Keratinocyte (primary cell): ENCODE results near the gene SPTBN4.

Experiments used
- CTCF ChIP-seq, 3 experiments: IDR thresholded peaks in 1 of 3; conservative IDR thresholded peaks in 1 of 3; optimal IDR thresholded peaks in 1 of 3; 2 replicates in 2 of 3; 3 replicates in 1 of 3; pipeline versions ENCODE3 to v1.5.1; 2011; ENCODE audit warnings: low read length in 3 of 3, mild to moderate bottlenecking in 3 of 3, moderate library complexity in 2 of 3, control low read depth in 1 of 3, inconsistent platforms in 1 of 3; ENCODE audit not compliant: insufficient read depth in 2 of 3; ENCODE audit errors: extremely low read depth in 1 of 3
- EZH2 ChIP-seq: IDR thresholded peaks from one replicate; pipeline ENCODE4 v1.6.1; 2012; ENCODE audit warnings: inconsistent platforms, mild to moderate bottlenecking, low read length, moderate library complexity

- TF ChIP-seq CTCF (optimal IDR thresholded peaks at IDR 0.05 in 1 of 3, IDR thresholded peaks at IDR 0.05 in 1 of 3, conservative IDR thresholded peaks at IDR 0.05 in 1 of 3; ENCODE audit: extremely low read depth in 1 of 3, insufficient read depth in 2 of 3, low read length in 3 of 3) (no peak), EZH2 (no peak)
These were observed 90.2 kb downstream of the SPTBN4 start for GRCh38 chr19:40556953-40557530.
